ENCODE data around the gene MT1M. TPM values are rescaled to one million over a fixed set of nuclear protein-coding genes. Genes with fewer than 3 reads are reported as not detected.

Gene MT1M
- total RNA-seq: 0.81 and 1.6 TPM in 2 replicates

GRCh38 chr16:56632156-56632847, at the start of gene MT1M:
TSS of gene MT1M (plus strand) at chr16:56632659. CDS start at chr16:56632732, 73 bp downstream.

GRCh38 chr16:56589141-56590039, 43.1 kb upstream of the MT1M start, which contains the start of gene MT3:
TSS of gene MT3 (plus strand) at chr16:56589528. CDS start at chr16:56589591, 63 bp downstream.

GRCh38 chr16:56608043-56608875, 24.2 kb upstream of the MT1M start, which contains the start of gene MT2A:
TSS of gene MT2A (plus strand) at chr16:56608584. CDS start at chr16:56608656, 72 bp downstream.

DNA sequence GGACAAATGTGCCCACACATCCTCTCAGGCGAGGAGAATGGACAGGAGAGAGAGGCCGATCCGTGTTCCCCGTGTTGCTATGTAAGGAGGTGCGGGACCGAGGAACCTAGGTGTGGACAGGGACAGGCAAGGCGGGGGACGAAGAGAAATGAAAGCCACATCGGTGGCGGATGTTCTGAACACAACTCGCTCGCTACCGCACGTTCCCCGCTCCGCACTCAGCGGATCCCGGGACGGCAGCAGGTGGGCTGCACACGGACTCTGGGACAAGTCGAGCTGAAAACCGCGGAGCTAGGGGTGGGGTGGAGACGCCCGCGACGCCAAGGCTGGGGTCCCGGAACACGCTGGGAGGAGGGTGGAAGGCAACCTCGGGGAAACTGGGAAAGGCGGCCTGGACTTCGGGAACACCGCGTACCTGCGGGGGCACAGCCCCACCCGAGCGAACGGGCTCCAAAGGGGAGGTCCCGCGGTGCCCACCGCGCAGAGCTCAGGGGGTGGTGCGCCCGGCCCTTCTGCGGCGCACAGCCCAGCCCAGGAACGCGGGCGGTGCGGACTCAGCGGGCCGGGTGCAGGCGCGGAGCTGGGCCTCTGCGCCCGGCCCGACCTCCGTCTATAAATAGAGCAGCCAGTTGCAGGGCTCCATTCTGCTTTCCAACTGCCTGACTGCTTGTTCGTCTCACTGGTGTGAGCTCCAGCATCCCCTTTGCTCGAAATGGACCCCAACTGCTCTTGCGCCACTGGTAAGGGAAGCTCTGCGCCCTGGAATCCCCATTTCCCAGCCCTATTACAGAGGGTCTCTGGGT, 7.1 kb upstream of the MT1M start, which contains the start of gene MT1E:
TSS of gene MT1E (plus strand) at position 642 of the 803 bp plus-strand sequence. CDS start at position 713, 71 bp downstream.

DNA sequence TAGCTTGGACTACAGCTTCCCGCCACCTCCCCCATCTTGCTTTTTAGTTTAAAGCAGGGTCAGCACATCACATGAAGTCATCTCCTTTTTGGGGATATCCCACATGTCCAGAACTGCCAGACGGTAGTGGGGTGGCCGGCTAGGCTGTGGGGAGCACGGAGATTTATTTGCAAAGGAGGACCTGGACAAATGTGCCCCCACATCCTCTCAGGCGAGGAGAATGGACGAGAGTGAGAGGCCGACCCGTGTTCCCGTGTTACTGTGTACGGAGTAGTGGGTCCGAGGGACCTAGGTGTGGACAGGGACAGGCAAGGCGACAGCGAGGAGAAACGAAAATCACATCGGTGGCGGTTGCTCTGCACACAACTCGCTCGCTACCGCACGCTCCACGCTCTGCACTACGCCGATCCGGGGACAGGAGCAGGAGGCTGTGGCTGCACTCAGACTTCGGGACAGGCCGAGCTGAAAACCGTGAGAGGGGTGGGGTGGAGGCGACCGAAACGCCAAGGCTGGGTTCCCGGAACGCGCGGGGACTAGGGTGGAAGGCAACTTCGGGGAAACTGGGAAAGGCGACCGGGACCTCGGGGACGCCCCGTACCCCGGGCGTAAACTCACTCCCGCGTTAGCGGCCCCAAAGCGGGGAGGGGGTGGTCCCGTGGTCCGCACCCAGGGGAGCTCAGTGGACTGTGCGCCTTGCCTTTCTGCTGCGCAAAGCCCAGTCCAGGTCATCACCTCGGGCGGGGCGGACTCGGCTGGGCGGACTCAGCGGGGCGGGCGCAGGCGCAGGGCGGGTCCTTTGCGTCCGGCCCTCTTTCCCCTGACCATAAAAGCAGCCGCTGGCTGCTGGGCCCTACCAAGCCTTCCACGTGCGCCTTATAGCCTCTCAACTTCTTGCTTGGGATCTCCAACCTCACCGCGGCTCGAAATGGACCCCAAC, 5.6 kb downstream of the MT1M start, which contains the start of gene MT1A:
TSS of gene MT1A (plus strand) at position 853 of the 937 bp plus-strand sequence. CDS start at position 926, 73 bp downstream.

DNA sequence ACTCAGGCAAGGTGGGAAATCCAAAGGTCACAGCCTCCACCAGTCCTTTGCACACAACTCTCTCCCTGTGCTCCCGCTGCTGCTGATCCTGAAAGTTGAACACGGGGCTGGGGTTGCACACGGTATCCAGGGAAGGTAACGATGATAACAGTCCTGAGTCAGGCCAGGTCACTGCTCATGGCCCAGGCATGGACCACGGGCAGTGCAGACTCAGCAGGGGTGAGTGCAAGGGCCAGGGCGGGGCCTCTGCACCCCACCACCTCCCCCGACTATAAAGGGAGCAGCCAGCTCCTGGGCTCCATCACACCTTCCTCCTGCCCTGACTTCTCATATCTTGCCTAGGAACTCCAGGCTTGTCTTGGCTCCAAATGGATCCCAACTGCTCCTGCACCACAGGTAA, 19.1 kb downstream of the MT1M start, which contains the start of gene MT1B:
TSS of gene MT1B (plus strand) at position 301 of the 400 bp plus-strand sequence. CDS start at position 369, 68 bp downstream.

GRCh38 chr16:56657555-56658326, 25.3 kb downstream of the MT1M start, which contains the start of gene MT1F:
TSS of gene MT1F (plus strand) at chr16:56657959. CDS start at chr16:56658059, 100 bp downstream.

GRCh38 chr16:56667581-56668571, 35.4 kb downstream of the MT1M start, which contains the start of gene MT1G:
TSS of gene MT1G (minus strand) at chr16:56668065. CDS start at chr16:56667993, 72 bp downstream.

GRCh38 chr16:56669005-56669839, 36.8 kb downstream of the MT1M start, which contains the start of gene MT1H:
TSS of gene MT1H (plus strand) at chr16:56669814. CDS start at chr16:56669885, 71 bp downstream.

GRCh38 chr16:56681939-56682702, 49.7 kb downstream of the MT1M start, which contains the start of gene MT1X:
TSS of gene MT1X (plus strand) at chr16:56682470. CDS start at chr16:56682541, 71 bp downstream.

Other genes starting within 250 kb of the MT1M start
- 240 and 294 TPM in 2 replicates for gene AMFR, start 207.1 kb upstream of the MT1M start, total RNA-seq
- 58.4 and 60.5 TPM in 2 replicates for gene NUDT21, start 181.3 kb upstream of the MT1M start, total RNA-seq
- 81.3 and 121 TPM in 2 replicates for gene OGFOD1, start 181.1 kb upstream of the MT1M start, total RNA-seq
- gene BBS2, start 112.6 kb upstream of the MT1M start, total RNA-seq: 60.7 and 61.8 TPM in 2 replicates
- gene MT4, start 67.6 kb upstream of the MT1M start, total RNA-seq: not detected in 2 replicates
- not detected in 2 replicates for gene MT3, start 43.1 kb upstream of the MT1M start, total RNA-seq
- gene MT2A, start 24.1 kb upstream of the MT1M start, total RNA-seq: 5.6 and 7.5 TPM in 2 replicates
- gene MT1E, start 6.9 kb upstream of the MT1M start, total RNA-seq: 16.6 and 18.0 TPM in 2 replicates
- not detected in 2 replicates for gene MT1A, start 6.0 kb downstream of the MT1M start, total RNA-seq
- gene MT1B, start 19.2 kb downstream of the MT1M start, total RNA-seq: not detected in 2 replicates
- 0.16 TPM in 1 of 2 replicates, not detected in the other for gene MT1F, start 25.3 kb downstream of the MT1M start, total RNA-seq
- not detected in 2 replicates for gene MT1G, start 35.4 kb downstream of the MT1M start, total RNA-seq
- not detected in 2 replicates for gene MT1H, start 37.2 kb downstream of the MT1M start, total RNA-seq
- 13.1 and 13.8 TPM in 2 replicates for gene MT1X, start 49.8 kb downstream of the MT1M start, total RNA-seq
- gene NUP93, start 97.5 kb downstream of the MT1M start, total RNA-seq: 40.7 and 44.6 TPM in 2 replicates
- not detected in 2 replicates for gene SLC12A3, start 232.5 kb downstream of the MT1M start, total RNA-seq